ENCODE results near the gene NUP42.

Gene NUP42

DNA sequence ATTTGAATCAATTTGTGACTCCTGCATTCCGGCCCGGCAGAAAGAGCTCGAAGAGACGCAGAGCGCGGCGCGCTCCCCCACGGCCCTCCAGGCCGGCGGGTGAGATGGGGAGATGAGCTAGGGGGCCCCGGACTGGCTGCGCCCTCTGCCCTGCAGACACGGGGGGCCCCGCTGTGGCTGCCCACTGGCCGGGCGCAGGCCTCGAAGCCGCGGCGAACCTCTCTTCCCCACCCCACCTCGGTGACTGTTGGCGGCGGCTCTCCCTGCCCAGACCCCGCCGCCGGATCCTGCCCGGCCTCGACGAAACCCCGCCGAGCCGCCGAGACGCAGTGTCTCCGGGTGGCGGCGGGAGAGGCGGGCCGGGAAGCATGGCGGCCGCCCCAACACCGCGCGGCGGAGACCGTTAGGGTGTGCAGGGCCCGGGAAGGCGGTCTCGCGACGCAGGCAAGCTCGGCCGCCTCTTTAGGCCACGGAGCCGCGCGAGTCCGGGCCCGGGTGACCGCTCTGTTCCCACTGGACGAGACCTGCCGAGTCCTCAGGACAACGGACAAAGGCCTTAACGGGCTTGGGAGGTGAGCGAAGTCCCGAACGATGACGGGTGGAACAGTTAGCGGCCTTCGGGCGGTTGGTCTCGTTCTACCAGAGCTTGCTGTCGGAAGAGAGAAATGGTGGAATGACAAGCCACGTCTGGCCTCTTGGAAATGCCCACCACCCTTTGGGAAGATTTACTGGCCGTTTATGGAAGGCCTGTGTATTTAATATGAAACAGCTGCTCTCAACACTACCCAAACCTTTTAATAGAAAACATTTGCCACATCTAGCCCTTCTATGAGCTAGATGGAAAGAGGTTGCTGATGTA is 24.3 kb downstream of the NUP42 start:
- TF ChIP-seq POLR2A (IDR thresholded peaks at IDR 0.05; ENCODE audit: low read depth, low read length) = no peak
- TF ChIP-seq TAF1 (IDR thresholded peaks at IDR 0.05; ENCODE audit: borderline replicate concordance, low read depth, low read length) = no peak
- TF ChIP-seq POLR2AphosphoS5 (IDR thresholded peaks at IDR 0.05; ENCODE audit: low read depth, low read length) = no peak
- FAIRE-seq (no peak), DNase-seq (ENCODE audit: insufficient read length) (no peak)

DNA sequence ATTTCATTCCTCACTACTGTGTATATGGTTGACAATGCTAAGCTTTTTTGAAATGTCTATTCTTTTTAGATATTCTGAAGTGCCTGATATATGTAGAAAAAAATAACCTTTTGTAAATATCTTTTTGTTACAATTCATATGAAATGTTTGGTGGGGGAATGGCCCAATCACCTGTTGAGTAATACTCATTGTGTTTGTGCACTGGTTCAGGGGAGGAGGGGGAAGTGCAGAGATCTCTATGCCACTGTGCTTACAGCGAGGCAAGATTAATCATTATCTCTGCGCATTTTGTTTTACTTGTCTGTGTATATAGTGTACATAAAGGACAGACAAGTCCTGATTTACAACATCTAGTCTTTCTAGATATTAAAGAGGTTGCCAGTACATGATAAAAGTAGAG is 25.2 kb downstream of the NUP42 start:
- TF ChIP-seq POLR2A (IDR thresholded peaks at IDR 0.05; ENCODE audit: low read depth, low read length) (no peak), POLR2AphosphoS5 (IDR thresholded peaks at IDR 0.05; ENCODE audit: low read depth, low read length) (no peak), TAF1 (IDR thresholded peaks at IDR 0.05; ENCODE audit: borderline replicate concordance, low read depth, low read length) (no peak)
- DNase-seq (ENCODE audit: insufficient read length) = no peak
- FAIRE-seq = no peak

DNA sequence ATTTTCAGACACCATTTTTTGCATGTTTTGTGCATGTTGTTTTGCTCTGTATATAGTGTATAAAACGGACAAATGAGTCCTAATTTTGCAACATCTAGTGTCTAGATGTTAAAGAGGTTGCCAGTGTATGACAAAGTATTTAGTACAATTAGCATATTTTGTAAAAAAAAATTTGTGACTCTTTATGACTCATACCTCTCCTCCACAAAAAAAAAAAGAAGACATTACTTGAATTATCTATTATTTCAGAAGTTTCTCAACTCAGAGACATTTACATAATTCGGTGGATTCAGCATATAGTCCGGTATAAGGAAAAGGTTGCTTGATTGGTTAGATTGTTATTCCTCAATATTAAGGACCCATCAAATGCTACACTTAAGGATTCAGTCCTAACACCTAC is 26.0 kb downstream of the NUP42 start:
- FAIRE-seq = no peak
- no peak for TF ChIP-seq POLR2A (IDR thresholded peaks at IDR 0.05; ENCODE audit: low read depth, low read length)
- no peak for TF ChIP-seq TAF1 (IDR thresholded peaks at IDR 0.05; ENCODE audit: borderline replicate concordance, low read depth, low read length)
- no peak for TF ChIP-seq POLR2AphosphoS5 (IDR thresholded peaks at IDR 0.05; ENCODE audit: low read depth, low read length)

DNA sequence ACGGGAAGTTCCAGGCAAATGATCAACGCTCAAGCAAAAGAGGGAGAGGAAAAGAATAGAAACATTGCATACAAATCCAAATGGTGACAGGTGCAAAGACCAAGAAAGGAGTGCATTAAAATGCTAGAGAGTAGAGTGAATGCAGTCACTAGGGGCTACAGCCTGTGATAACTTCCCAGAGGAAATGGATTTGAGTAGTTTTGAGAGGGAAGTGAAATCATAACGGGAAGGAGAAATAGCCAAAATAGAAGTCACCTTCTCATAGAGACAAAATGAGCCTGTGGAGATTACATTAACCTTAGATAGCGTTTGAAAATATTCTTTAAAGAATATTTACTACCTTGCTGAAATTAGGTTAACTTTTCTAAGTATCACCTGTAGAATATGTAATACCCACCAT is 26.5 kb downstream of the NUP42 start:
- FAIRE-seq = no peak
- DNase-seq (ENCODE audit: insufficient read length) = no peak
- TF ChIP-seq POLR2AphosphoS5 (IDR thresholded peaks at IDR 0.05; ENCODE audit: low read depth, low read length) (no peak), POLR2A (IDR thresholded peaks at IDR 0.05; ENCODE audit: low read depth, low read length) (no peak), TAF1 (IDR thresholded peaks at IDR 0.05; ENCODE audit: borderline replicate concordance, low read depth, low read length) (no peak)

More for the DNA sequence above, 26.0 kb downstream of the NUP42 start:
- no peak for DNase-seq (ENCODE audit: insufficient read length)

DNA sequence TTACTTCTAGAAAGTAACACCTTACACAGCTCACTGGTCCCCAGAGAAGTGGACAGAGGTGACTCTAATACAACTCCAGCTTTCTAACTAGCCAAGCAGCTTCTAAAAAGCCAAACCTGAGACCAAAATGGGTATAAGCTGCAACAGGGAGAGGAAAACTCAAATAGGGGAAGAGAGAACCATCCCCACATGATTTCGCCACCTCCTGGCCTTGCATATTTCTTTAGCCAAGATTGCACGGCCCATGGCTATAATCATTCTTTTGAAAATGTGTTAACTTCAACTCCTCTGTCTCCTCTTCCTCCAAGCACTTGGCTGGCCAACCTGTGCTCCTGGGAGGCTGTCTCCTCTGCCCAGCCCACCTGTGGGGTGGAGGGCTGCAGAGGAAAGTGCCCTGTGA is 28.7 kb downstream of the NUP42 start:
- no peak for DNase-seq (ENCODE audit: insufficient read length)
- TF ChIP-seq POLR2A (IDR thresholded peaks at IDR 0.05; ENCODE audit: low read depth, low read length) = no peak
- no peak for TF ChIP-seq POLR2AphosphoS5 (IDR thresholded peaks at IDR 0.05; ENCODE audit: low read depth, low read length)
- no peak for TF ChIP-seq TAF1 (IDR thresholded peaks at IDR 0.05; ENCODE audit: borderline replicate concordance, low read depth, low read length)

DNA sequence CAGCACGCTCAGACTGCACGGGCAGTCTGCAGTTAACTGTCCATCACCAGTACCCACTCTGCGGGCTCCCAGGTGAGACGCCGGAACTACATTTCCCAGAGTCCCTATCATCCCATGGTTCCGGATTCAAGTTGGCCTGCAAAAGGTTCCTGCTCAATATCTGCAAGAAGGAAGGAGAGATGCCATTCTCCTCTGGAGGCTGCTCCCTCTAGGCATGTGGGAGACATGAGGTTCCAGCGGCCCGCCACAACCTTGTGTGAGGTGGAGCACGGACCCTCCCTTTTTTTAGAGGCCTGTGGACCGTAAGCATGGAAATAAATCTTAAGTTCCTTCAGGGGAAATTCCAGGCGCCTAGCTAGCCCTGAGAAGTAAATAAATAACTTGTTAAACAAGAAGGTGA is 29.7 kb downstream of the NUP42 start:
- DNase-seq (ENCODE audit: insufficient read length) (no peak), FAIRE-seq (no peak)
- TF ChIP-seq TAF1 (IDR thresholded peaks at IDR 0.05; ENCODE audit: borderline replicate concordance, low read depth, low read length) (no peak), POLR2AphosphoS5 (IDR thresholded peaks at IDR 0.05; ENCODE audit: low read depth, low read length) (no peak), POLR2A (IDR thresholded peaks at IDR 0.05; ENCODE audit: low read depth, low read length) (no peak)

More for the DNA sequence above, 28.7 kb downstream of the NUP42 start:
- no peak for FAIRE-seq

DNA sequence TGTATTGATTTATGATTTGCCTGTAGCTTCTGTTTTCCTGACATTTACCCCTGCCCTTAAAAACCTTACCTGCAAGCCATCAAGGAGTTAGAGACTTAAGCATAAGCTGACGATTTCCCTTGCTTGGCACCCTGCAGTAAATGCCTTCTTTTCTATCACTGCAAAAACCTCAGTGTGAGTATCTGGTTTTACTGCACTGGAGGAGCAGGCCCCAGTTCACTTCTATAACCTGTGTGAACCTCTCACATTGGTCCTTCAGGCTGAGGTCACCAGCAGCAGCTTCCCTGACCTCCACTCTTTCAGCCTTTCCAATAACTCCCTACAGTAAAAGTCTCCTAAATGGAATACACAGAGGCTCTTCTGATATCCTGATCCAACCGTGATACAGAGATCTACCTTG is 30.5 kb downstream of the NUP42 start:
- TF ChIP-seq POLR2A (IDR thresholded peaks at IDR 0.05; ENCODE audit: low read depth, low read length) (no peak), POLR2AphosphoS5 (IDR thresholded peaks at IDR 0.05; ENCODE audit: low read depth, low read length) (no peak), TAF1 (IDR thresholded peaks at IDR 0.05; ENCODE audit: borderline replicate concordance, low read depth, low read length) (no peak)
- FAIRE-seq (no peak), DNase-seq (ENCODE audit: insufficient read length) (no peak)

DNA sequence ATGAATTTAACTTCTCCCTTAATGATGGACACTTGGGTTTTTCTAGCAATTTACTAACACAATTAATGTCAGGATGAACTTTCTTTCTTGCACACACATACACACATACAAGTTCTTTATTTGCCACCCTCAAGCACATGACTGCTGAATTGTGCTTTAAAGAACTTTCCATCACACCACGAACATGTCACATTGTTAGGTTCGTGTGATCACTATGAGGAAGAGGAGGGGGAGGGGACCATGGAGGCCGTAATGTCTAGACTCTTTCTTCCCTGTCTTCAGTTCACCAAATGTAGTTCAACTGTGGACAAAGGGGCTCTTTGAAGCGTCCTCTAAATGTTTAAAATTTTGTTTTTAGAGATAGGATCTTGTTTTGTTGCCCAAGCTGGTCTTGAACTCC is 31.0 kb downstream of the NUP42 start:
- TF ChIP-seq POLR2A (IDR thresholded peaks at IDR 0.05; ENCODE audit: low read depth, low read length) (no peak), POLR2AphosphoS5 (IDR thresholded peaks at IDR 0.05; ENCODE audit: low read depth, low read length) (no peak), TAF1 (IDR thresholded peaks at IDR 0.05; ENCODE audit: borderline replicate concordance, low read depth, low read length) (no peak)
- no peak for FAIRE-seq
- DNase-seq (ENCODE audit: insufficient read length) = no peak

DNA sequence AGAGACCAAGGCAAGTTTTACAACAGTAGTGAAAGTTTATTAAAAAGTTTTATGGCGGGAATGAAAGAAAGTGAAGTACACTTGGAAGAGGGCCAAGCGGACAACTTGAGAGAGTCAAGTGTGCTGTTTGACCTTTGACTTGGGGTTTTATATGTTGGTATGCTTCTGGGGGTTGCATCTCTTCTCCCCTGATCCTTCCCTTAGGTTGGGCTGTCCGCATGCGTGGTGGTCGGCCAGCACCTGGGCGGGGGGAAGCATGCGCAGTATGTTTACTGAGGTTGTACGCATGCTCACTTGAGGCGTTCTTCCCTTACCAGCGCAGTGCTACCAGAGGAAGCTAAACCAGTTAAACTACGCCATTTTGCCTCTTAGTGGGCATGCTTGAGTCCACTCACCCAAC is 31.9 kb downstream of the NUP42 start:
- no peak for FAIRE-seq
- DNase-seq (ENCODE audit: insufficient read length) = no peak
- TF ChIP-seq POLR2AphosphoS5 (IDR thresholded peaks at IDR 0.05; ENCODE audit: low read depth, low read length) (no peak), POLR2A (IDR thresholded peaks at IDR 0.05; ENCODE audit: low read depth, low read length) (no peak)

DNA sequence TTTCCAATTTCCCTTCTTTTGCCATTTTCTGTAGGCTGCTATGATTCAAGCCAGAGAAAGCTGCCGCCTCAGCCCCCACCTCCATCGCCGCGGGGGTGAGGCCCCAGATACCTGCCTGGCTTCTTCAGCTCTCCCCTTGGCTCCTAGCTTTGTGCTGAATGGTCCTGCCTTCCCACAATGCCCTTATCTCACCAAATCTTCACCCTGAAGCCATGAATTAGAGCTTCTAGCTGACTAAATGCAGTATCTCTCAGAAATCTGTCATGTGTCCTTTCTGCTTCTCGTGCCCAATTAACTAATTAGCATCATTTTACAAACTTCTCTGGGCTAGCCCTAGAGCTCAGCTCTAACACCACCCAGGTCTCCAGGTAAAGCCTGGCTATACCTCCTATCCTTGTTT is 32.6 kb downstream of the NUP42 start:
- DNase-seq (ENCODE audit: insufficient read length) (no peak), FAIRE-seq (no peak)
- no peak for TF ChIP-seq POLR2AphosphoS5 (IDR thresholded peaks at IDR 0.05; ENCODE audit: low read depth, low read length)
- no peak for TF ChIP-seq POLR2A (IDR thresholded peaks at IDR 0.05; ENCODE audit: low read depth, low read length)
- no peak for TF ChIP-seq TAF1 (IDR thresholded peaks at IDR 0.05; ENCODE audit: borderline replicate concordance, low read depth, low read length)

DNA sequence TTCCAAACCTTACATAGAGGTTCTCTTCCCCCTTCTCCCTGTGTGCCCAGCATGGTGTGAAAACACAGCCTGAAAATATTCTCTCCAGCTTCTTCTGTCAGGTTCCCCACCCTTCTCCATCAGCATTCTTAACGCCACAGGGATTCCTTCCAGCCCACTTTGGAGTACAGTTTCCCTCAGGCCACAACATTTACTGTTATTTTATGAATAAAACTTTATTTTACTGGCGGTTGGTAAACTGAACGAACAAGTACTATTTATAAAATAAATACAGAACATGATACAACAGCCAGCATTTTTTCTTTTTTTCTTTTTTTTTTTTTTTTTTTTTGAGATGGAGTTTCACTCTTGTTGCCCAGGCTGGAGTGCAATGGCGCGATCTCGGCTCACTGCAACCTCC is 33.1 kb downstream of the NUP42 start:
- DNase-seq (ENCODE audit: insufficient read length) = no peak
- no peak for FAIRE-seq
- TF ChIP-seq TAF1 (IDR thresholded peaks at IDR 0.05; ENCODE audit: borderline replicate concordance, low read depth, low read length) (no peak), POLR2A (IDR thresholded peaks at IDR 0.05; ENCODE audit: low read depth, low read length) (no peak), POLR2AphosphoS5 (IDR thresholded peaks at IDR 0.05; ENCODE audit: low read depth, low read length) (no peak)

DNA sequence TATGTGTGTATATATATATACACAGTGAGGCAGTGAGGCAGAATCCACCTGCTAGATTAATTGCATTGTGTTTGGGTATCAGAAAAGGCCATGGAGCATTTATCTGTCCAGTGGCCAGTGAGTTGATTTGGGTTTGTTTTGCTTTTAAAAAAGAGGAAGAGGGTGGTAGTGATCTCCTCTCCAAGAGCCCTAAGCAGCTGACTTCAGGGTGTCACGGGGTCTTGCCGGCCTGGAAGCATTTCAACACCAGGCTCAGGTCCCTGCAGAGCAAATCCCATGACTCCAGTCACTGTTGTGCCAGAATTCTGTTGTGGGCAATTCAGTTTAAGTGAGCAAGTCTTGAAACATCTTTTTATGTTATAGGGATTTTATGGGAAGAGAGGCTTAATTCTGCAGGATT is 34.2 kb downstream of the NUP42 start:
- no peak for DNase-seq (ENCODE audit: insufficient read length)

More for the DNA sequence above, 34.2 kb downstream of the NUP42 start:
- no peak for FAIRE-seq
- TF ChIP-seq TAF1 (IDR thresholded peaks at IDR 0.05; ENCODE audit: borderline replicate concordance, low read depth, low read length) = no peak
- no peak for TF ChIP-seq POLR2AphosphoS5 (IDR thresholded peaks at IDR 0.05; ENCODE audit: low read depth, low read length)
- no peak for TF ChIP-seq POLR2A (IDR thresholded peaks at IDR 0.05; ENCODE audit: low read depth, low read length)
